MV-4-11 (cell line): ENCODE results near the gene PI4KB.
"Not testable (repeated sequence)": the region's sequence is repeated elsewhere in the genome, so short reads cannot be mapped to it uniquely, and the experiment has no call there.

Source experiments
- DNase-seq: peaks from one replicate; lab custom pipeline; 2025; lab: John Stamatoyannopoulos, UW

The PI4KB gene

GRCh38 chr1:151327223-151327902 is at the start of gene PI4KB:
PI4KB (minus strand) TSS chr1:151327416; CDS start chr1:151316481, 10,935 bp downstream.
- peak; percentile 98 for DNase-seq

- no peak for DNase-seq
Measured at GRCh38 chr1:151373196-151373595, 46.0 kb upstream of the PI4KB start.

- DNase-seq = no peak
Measured at GRCh38 chr1:151372058-151372934, 45.1 kb upstream of the PI4KB start, which contains the start of gene SELENBP1. SELENBP1 (minus strand) TSS chr1:151372705; CDS start chr1:151372641, 64 bp downstream.

GRCh38 chr1:151371370-151372057 is 44.3 kb upstream of the PI4KB start:
- peak; percentile 57 for DNase-seq

- DNase-seq = peak; percentile 80
Measured at GRCh38 chr1:151370211-151370911, 43.1 kb upstream of the PI4KB start.

GRCh38 chr1:151369621-151370048 is 42.4 kb upstream of the PI4KB start:
- DNase-seq = no peak

- no peak for DNase-seq
Measured at GRCh38 chr1:151369302-151369610, 42.0 kb upstream of the PI4KB start.

- no peak for DNase-seq
Measured at GRCh38 chr1:151368393-151369301, 41.4 kb upstream of the PI4KB start.

- no peak for DNase-seq
Measured at GRCh38 chr1:151367658-151368392, 40.6 kb upstream of the PI4KB start.

- no peak for DNase-seq
Measured at GRCh38 chr1:151364996-151365395, 37.8 kb upstream of the PI4KB start.

GRCh38 chr1:151362308-151363155 is 35.3 kb upstream of the PI4KB start:
- no peak for DNase-seq

- DNase-seq = no peak
Measured at GRCh38 chr1:151361883-151362282, 34.7 kb upstream of the PI4KB start.

GRCh38 chr1:151356696-151357095 is 29.5 kb upstream of the PI4KB start:
- DNase-seq = no peak

- DNase-seq = peak; percentile 43
Measured at GRCh38 chr1:151352021-151352718, 25.0 kb upstream of the PI4KB start.

GRCh38 chr1:151350323-151350722 is 23.1 kb upstream of the PI4KB start:
- DNase-seq = not testable (repeated sequence)

GRCh38 chr1:151347523-151348246 is 20.5 kb upstream of the PI4KB start:
- DNase-seq = no peak

GRCh38 chr1:151346769-151347522 is 19.7 kb upstream of the PI4KB start, which contains the start of gene RFX5:
RFX5 (minus strand) TSS chr1:151347252; CDS start chr1:151346320, 932 bp downstream.
- DNase-seq = peak; percentile 99
